ENCODE data around the gene PLS1.

The PLS1 gene

GRCh38 chr3:142645236-142645793 lies 49.1 kb downstream of the PLS1 start:
- no peak for DNase-seq

- DNase-seq, result no peak
Observed at GRCh38 chr3:142646020-142646785, 50.0 kb downstream of the PLS1 start.

GRCh38 chr3:142647856-142648255 lies 51.7 kb downstream of the PLS1 start:
- DNase-seq, result no peak

- no peak for DNase-seq
Observed at GRCh38 chr3:142648950-142649349, 52.8 kb downstream of the PLS1 start.

GRCh38 chr3:142650001-142650693 lies 54.0 kb downstream of the PLS1 start:
- no peak for DNase-seq

GRCh38 chr3:142651711-142652110 lies 55.5 kb downstream of the PLS1 start:
- DNase-seq, result no peak

GRCh38 chr3:142652826-142653292 lies 56.7 kb downstream of the PLS1 start:
- no peak for DNase-seq

- DNase-seq, result no peak
Observed at GRCh38 chr3:142656575-142656974, 60.4 kb downstream of the PLS1 start.

- DNase-seq, result no peak
Observed at GRCh38 chr3:142657033-142657432, 60.8 kb downstream of the PLS1 start.

- no peak for DNase-seq
Observed at GRCh38 chr3:142660383-142660782, 64.2 kb downstream of the PLS1 start.

- no peak for DNase-seq
Observed at GRCh38 chr3:142660893-142661292, 64.7 kb downstream of the PLS1 start.

GRCh38 chr3:142663865-142664264 lies 67.7 kb downstream of the PLS1 start:
- no peak for DNase-seq

- DNase-seq, result no peak
Observed at GRCh38 chr3:142664311-142664710, 68.1 kb downstream of the PLS1 start.

- no peak for DNase-seq
Observed at GRCh38 chr3:142664819-142665218, 68.6 kb downstream of the PLS1 start.

GRCh38 chr3:142670120-142670519 lies 73.9 kb downstream of the PLS1 start:
- no peak for DNase-seq

- DNase-seq, result no peak
Observed at GRCh38 chr3:142676151-142676550, 80.0 kb downstream of the PLS1 start.

- DNase-seq, result no peak
Observed at GRCh38 chr3:142680710-142681109, 84.5 kb downstream of the PLS1 start.

- DNase-seq, result no peak
Observed at GRCh38 chr3:142690613-142691012, 94.4 kb downstream of the PLS1 start.

GRCh38 chr3:142691527-142691926 lies 95.3 kb downstream of the PLS1 start:
- no peak for DNase-seq

- DNase-seq, result no peak
Observed at GRCh38 chr3:142693136-142693853, 97.1 kb downstream of the PLS1 start.

- no peak for DNase-seq
Observed at GRCh38 chr3:142694225-142694624, 98.0 kb downstream of the PLS1 start.

- no peak for DNase-seq
Observed at GRCh38 chr3:142705198-142705597, 109.0 kb downstream of the PLS1 start.

Measured in stimulated activated CD4-positive, alpha-beta T cell treated with anti-CD3 and anti-CD28 coated beads, Interleukin-15, amount 100 ng/mL, for 24 hours (primary cell).